ENCODE measurements around the gene NFKBIE.

NFKBIE gene

GRCh38 chr6:44219053-44219814 is 46.1 kb downstream of the NFKBIE start:
- no peak for TF ChIP-seq CEBPB (IDR thresholded peaks at IDR 0.05)
- no peak for TF ChIP-seq FOXM1 (IDR thresholded peaks at IDR 0.05; ENCODE audit: borderline replicate concordance, low read depth)
- TF ChIP-seq EGR1 (IDR thresholded peaks at IDR 0.05): no peak
- TF ChIP-seq, protein P1, sequence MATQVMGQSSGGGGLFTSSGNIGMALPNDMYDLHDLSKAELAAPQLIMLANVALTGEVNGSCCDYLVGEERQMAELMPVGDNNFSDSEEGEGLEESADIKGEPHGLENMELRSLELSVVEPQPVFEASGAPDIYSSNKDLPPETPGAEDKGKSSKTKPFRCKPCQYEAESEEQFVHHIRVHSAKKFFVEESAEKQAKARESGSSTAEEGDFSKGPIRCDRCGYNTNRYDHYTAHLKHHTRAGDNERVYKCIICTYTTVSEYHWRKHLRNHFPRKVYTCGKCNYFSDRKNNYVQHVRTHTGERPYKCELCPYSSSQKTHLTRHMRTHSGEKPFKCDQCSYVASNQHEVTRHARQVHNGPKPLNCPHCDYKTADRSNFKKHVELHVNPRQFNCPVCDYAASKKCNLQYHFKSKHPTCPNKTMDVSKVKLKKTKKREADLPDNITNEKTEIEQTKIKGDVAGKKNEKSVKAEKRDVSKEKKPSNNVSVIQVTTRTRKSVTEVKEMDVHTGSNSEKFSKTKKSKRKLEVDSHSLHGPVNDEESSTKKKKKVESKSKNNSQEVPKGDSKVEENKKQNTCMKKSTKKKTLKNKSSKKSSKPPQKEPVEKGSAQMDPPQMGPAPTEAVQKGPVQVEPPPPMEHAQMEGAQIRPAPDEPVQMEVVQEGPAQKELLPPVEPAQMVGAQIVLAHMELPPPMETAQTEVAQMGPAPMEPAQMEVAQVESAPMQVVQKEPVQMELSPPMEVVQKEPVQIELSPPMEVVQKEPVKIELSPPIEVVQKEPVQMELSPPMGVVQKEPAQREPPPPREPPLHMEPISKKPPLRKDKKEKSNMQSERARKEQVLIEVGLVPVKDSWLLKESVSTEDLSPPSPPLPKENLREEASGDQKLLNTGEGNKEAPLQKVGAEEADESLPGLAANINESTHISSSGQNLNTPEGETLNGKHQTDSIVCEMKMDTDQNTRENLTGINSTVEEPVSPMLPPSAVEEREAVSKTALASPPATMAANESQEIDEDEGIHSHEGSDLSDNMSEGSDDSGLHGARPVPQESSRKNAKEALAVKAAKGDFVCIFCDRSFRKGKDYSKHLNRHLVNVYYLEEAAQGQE (IDR thresholded peaks at IDR 0.05; ENCODE audit: low read depth): no peak
- TF ChIP-seq ZBTB7A (IDR thresholded peaks at IDR 0.05; ENCODE audit: low read depth): peak; percentile 62
- TF ChIP-seq CREB1 (IDR thresholded peaks at IDR 0.05; ENCODE audit: low read depth): no peak
- no peak for TF ChIP-seq YY1 (IDR thresholded peaks at IDR 0.05; ENCODE audit: low read depth)
- TF ChIP-seq, protein P2, sequence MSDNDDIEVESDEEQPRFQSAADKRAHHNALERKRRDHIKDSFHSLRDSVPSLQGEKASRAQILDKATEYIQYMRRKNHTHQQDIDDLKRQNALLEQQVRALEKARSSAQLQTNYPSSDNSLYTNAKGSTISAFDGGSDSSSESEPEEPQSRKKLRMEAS (IDR thresholded peaks at IDR 0.05): peak; percentile 80
- TF ChIP-seq NFIC (IDR thresholded peaks at IDR 0.05): peak; percentile 76
- TF ChIP-seq, protein P3, sequence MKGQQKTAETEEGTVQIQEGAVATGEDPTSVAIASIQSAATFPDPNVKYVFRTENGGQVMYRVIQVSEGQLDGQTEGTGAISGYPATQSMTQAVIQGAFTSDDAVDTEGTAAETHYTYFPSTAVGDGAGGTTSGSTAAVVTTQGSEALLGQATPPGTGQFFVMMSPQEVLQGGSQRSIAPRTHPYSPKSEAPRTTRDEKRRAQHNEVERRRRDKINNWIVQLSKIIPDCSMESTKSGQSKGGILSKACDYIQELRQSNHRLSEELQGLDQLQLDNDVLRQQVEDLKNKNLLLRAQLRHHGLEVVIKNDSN (IDR thresholded peaks at IDR 0.05): no peak
- peak; percentile 90 for TF ChIP-seq TCF12 (IDR thresholded peaks at IDR 0.05; ENCODE audit: low read depth)
- TF ChIP-seq EP300 (IDR thresholded peaks at IDR 0.05; ENCODE audit: borderline replicate concordance): peak; percentile 79
- peak; percentile 49; the same call in 1 of the 2 replicates for TF ChIP-seq TEAD4 (IDR thresholded peaks at IDR 0.05)
- no peak for TF ChIP-seq TAF1 (IDR thresholded peaks at IDR 0.05; ENCODE audit: low read depth)

GRCh38 chr6:44217332-44218143 is 47.8 kb downstream of the NFKBIE start:
- peak; percentile 91 for TF ChIP-seq EP300 (IDR thresholded peaks at IDR 0.05; ENCODE audit: borderline replicate concordance)
- TF ChIP-seq, protein P1 (IDR thresholded peaks at IDR 0.05; ENCODE audit: low read depth): no peak
- TF ChIP-seq TCF12 (IDR thresholded peaks at IDR 0.05; ENCODE audit: low read depth): peak; percentile 95
- TF ChIP-seq, protein P3 (IDR thresholded peaks at IDR 0.05): no peak
- TF ChIP-seq CREB1 (IDR thresholded peaks at IDR 0.05; ENCODE audit: low read depth): no peak
- 0 out of 2 replicates have a peak, but pooled peaks have one; percentile 30 for TF ChIP-seq TAF1 (IDR thresholded peaks at IDR 0.05; ENCODE audit: low read depth)
- peak; percentile 79 for TF ChIP-seq FOXM1 (IDR thresholded peaks at IDR 0.05; ENCODE audit: borderline replicate concordance, low read depth)
- TF ChIP-seq, protein P2 (IDR thresholded peaks at IDR 0.05): peak; percentile 98
- peak; percentile 74 for TF ChIP-seq TEAD4 (IDR thresholded peaks at IDR 0.05)
- TF ChIP-seq YY1 (IDR thresholded peaks at IDR 0.05; ENCODE audit: low read depth): peak; percentile 48; the same call in 1 of the 2 replicates
- no peak for TF ChIP-seq ZBTB7A (IDR thresholded peaks at IDR 0.05; ENCODE audit: low read depth)
- TF ChIP-seq RAD21 (IDR thresholded peaks at IDR 0.05; ENCODE audit: low read depth): peak; percentile 2; the same call in 1 of the 2 replicates
- TF ChIP-seq CEBPB (IDR thresholded peaks at IDR 0.05): peak; percentile 18; the same call in 1 of the 2 replicates
- TF ChIP-seq NFIC (IDR thresholded peaks at IDR 0.05): peak; percentile 96
- TF ChIP-seq EGR1 (IDR thresholded peaks at IDR 0.05): peak; percentile 17; the same call in 1 of the 2 replicates

- TF ChIP-seq FOXM1 (IDR thresholded peaks at IDR 0.05; ENCODE audit: borderline replicate concordance, low read depth): no peak
- no peak for TF ChIP-seq EP300 (IDR thresholded peaks at IDR 0.05; ENCODE audit: borderline replicate concordance)
- TF ChIP-seq, protein P2 (IDR thresholded peaks at IDR 0.05): no peak
- TF ChIP-seq, protein P1 (IDR thresholded peaks at IDR 0.05; ENCODE audit: low read depth): no peak
- TF ChIP-seq YY1 (IDR thresholded peaks at IDR 0.05; ENCODE audit: low read depth): no peak
- TF ChIP-seq TAF1 (IDR thresholded peaks at IDR 0.05; ENCODE audit: low read depth): no peak
- TF ChIP-seq EGR1 (IDR thresholded peaks at IDR 0.05): no peak
- TF ChIP-seq TEAD4 (IDR thresholded peaks at IDR 0.05): no peak
- no peak for TF ChIP-seq ZBTB7A (IDR thresholded peaks at IDR 0.05; ENCODE audit: low read depth)
- TF ChIP-seq CEBPB (IDR thresholded peaks at IDR 0.05): no peak
- no peak for TF ChIP-seq CREB1 (IDR thresholded peaks at IDR 0.05; ENCODE audit: low read depth)
- TF ChIP-seq NFIC (IDR thresholded peaks at IDR 0.05): no peak
- TF ChIP-seq, protein P3 (IDR thresholded peaks at IDR 0.05): no peak
- no peak for TF ChIP-seq TCF12 (IDR thresholded peaks at IDR 0.05; ENCODE audit: low read depth)
- TF ChIP-seq RAD21 (IDR thresholded peaks at IDR 0.05; ENCODE audit: low read depth): no peak
Observed at GRCh38 chr6:44216677-44217331, 48.5 kb downstream of the NFKBIE start, which contains the start of gene MYMX. MYMX (plus strand) TSS chr6:44216926; CDS start chr6:44217472, 546 bp downstream.

All from Ishikawa (cell line).